DMS53 (cell line): Measurements from ENCODE around the gene APOBEC3C.
"Not testable (repeated sequence)": the region's sequence is repeated elsewhere in the genome, so short reads cannot be mapped to it uniquely, and the experiment has no call there.

Experiments used
- DNase-seq: peaks from one replicate; lab custom pipeline; 2025; lab: John Stamatoyannopoulos, UW

The APOBEC3C gene

GRCh38 chr22:39063904-39064303 is 49.8 kb downstream of the APOBEC3C start:
- not testable (repeated sequence) for DNase-seq

GRCh38 chr22:39066442-39067276 is 52.6 kb downstream of the APOBEC3C start:
- not testable (repeated sequence) for DNase-seq

GRCh38 chr22:39068033-39068785 is 54.2 kb downstream of the APOBEC3C start:
- no peak for DNase-seq
